SK-N-MC (cell line): ENCODE results near the gene HTR2A.

Source experiments
- EZH2 ChIP-seq: fragments of 200-600 bp; sonication (generic); IDR thresholded peaks from one replicate; pipeline ENCODE4 v1.6.1; 2017; ENCODE audit warnings: antibody characterized with exemption
- POLR2AphosphoS5 ChIP-seq: IDR thresholded peaks from 2 replicates; pipeline ENCODE4 v1.6.1; 2012; ENCODE audit warnings: mild to moderate bottlenecking, low read depth, low read length, borderline replicate concordance

GRCh38 chr13:46903748-46904147, 6.9 kb upstream of the HTR2A start:
- no peak for TF ChIP-seq POLR2AphosphoS5
- TF ChIP-seq EZH2, result no peak
